ENCODE measurements around the gene PROM2.

The PROM2 gene

GRCh38 chr2:95317665-95318425 lies 43.6 kb downstream of the PROM2 start:
- no peak overlapping the region for H3K4me3 ChIP-seq (ENCODE audit: low read depth, low read length)
- TF ChIP-seq CTCF (IDR thresholded peaks at IDR 0.05; ENCODE audit: borderline replicate concordance, insufficient read depth, low read depth, low read length) = no peak

GRCh38 chr2:95318431-95319220 lies 44.4 kb downstream of the PROM2 start:
- no peak for TF ChIP-seq CTCF (IDR thresholded peaks at IDR 0.05; ENCODE audit: borderline replicate concordance, insufficient read depth, low read depth, low read length)
- no peak overlapping the region for H3K4me3 ChIP-seq (ENCODE audit: low read depth, low read length)

- TF ChIP-seq CTCF (IDR thresholded peaks at IDR 0.05; ENCODE audit: borderline replicate concordance, insufficient read depth, low read depth, low read length) = no peak
- H3K4me3 ChIP-seq (ENCODE audit: low read depth, low read length) = no peak overlapping the region
Observed at GRCh38 chr2:95319481-95320343, 45.5 kb downstream of the PROM2 start.

GRCh38 chr2:95320344-95320712 lies 46.1 kb downstream of the PROM2 start:
- no peak for TF ChIP-seq CTCF (IDR thresholded peaks at IDR 0.05; ENCODE audit: borderline replicate concordance, insufficient read depth, low read depth, low read length)
- H3K4me3 ChIP-seq (ENCODE audit: low read depth, low read length) = no peak overlapping the region

DNA sequence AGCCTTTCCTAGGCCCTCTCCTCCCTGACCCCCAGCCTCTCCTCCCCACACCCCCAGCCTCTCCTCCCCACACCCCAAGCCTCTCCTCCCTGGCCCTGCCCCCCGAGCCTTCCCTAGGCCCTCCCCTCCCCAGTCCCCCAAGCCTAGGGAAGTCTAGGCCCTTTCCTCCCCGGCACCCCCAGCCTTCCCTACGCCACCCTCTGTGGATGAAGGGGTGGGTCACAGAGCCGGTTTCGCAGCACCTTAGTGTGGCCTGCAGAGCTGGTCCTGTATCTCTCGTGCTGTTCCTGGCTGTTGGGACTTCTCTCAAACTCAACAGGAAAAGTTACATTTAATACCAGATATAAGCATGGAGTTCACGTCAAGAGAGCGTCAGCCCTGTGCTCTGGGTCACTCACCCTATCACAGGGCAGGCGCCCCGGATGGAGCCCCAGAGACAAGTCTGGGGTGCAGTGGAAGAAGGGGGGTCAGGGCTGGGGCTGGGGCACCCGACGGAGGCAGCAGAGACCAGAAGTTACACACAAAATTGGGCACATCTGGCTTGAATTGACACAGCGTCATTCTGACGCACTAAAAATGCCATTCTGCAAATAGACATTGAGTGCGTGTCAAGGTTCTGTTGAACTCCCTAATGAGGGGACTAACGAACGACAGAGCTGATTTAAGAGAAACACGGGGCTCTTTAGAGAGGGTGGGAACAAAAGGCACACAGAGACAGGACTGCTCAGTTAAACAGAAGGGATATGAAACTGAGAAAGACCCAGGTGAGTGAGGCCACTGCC lies 46.9 kb downstream of the PROM2 start:
- TF ChIP-seq CTCF (IDR thresholded peaks at IDR 0.05; ENCODE audit: borderline replicate concordance, insufficient read depth, low read depth, low read length) = no peak

GRCh38 chr2:95323347-95324155 lies 49.3 kb downstream of the PROM2 start:
- peak; percentile 64 for TF ChIP-seq CTCF (IDR thresholded peaks at IDR 0.05; ENCODE audit: borderline replicate concordance, insufficient read depth, low read depth, low read length)
- no peak overlapping the region for H3K4me3 ChIP-seq (ENCODE audit: low read depth, low read length)

More for the DNA sequence above, 46.9 kb downstream of the PROM2 start:
- H3K4me3 ChIP-seq (ENCODE audit: low read depth, low read length) = no peak overlapping the region

All from GM12875 (cell line).